ENCODE results near the gene DDX54. TPM values are rescaled to one million over a fixed set of nuclear protein-coding genes. Genes with fewer than 3 reads are reported as not detected.
A peak's percentile ranks its signal among the peaks of the same experiment; 100 is the strongest.

DDX54 gene
- total and polyA plus RNA-seq, 2 experiments from 2014 or later, result 28.1 to 44.5 TPM

- H3K27ac ChIP-seq, result no peak overlapping the region
- H3K36me3 ChIP-seq (ENCODE audit: low read depth), result peaks cover 4% of the 10 kb centered on the region; the same call in 1 of the 2 replicates
- in situ Hi-C loops (cut with MboI), result no loop called here
Measured at GRCh38 chr12:113162102-113163029, 22.9 kb downstream of the DDX54 start.

GRCh38 chr12:113161415-113162016 lies 23.8 kb downstream of the DDX54 start:
- H4K20me1 ChIP-seq (ENCODE audit: insufficient read depth), result no peaks in the 10 kb centered on the region
- TF ChIP-seq EZH2 (IDR thresholded peaks at IDR 0.05; ENCODE audit: insufficient read depth, poor library complexity, severe bottlenecking) (no peak), EZH2phosphoT487 (IDR thresholded peaks at IDR 0.05; ENCODE audit: insufficient read depth, low read depth) (no peak)
- no peaks in the 10 kb centered on the region for H3K4me1 ChIP-seq (ENCODE audit: insufficient read depth)
- no peak overlapping the region for H3K4me2 ChIP-seq (ENCODE audit: unreplicated experiment)
- 70 to 84% methylated on average over 9 to 26 of the region's 26 CpGs for WGBS, 2 experiments (ENCODE audit: low coverage in 1 of 2, low lambda C conversion rate in 2 of 2, missing lambda C conversion rate in 2 of 2)
- in situ Hi-C loops (cut with MboI), result no loop called here
- H2AFZ ChIP-seq, result no peak overlapping the region
- no peaks in the 10 kb centered on the region for H3K9me3 ChIP-seq (ENCODE audit: low read depth)
- no peaks in the 10 kb centered on the region for H3K27me3 ChIP-seq (replicated peaks; ENCODE audit: insufficient read depth)
- no peak overlapping the region for H3K9ac ChIP-seq
- H3K36me3 ChIP-seq (ENCODE audit: low read depth), result peaks cover 4% of the 10 kb centered on the region; the same call in 1 of the 2 replicates
- DNase-seq, result no peak
- no peak overlapping the region for H3K27ac ChIP-seq
- no peaks in the 10 kb centered on the region for H3K9me2 ChIP-seq (ENCODE audit: insufficient read depth)
- no peaks in the 10 kb centered on the region for H3K79me2 ChIP-seq (ENCODE audit: insufficient read depth)
- no peak overlapping the region for H3K4me3 ChIP-seq
- H3F3A ChIP-seq (ENCODE audit: insufficient read depth), result 0 out of 2 replicates have a peak, but pooled peaks cover 8% of the 10 kb centered on the region

More at GRCh38 chr12:113162102-113163029, 22.9 kb downstream of the DDX54 start:
- H3K27me3 ChIP-seq (replicated peaks; ENCODE audit: insufficient read depth), result no peaks in the 10 kb centered on the region
- H3K4me2 ChIP-seq (ENCODE audit: unreplicated experiment), result no peak overlapping the region
- no peaks in the 10 kb centered on the region for H3K79me2 ChIP-seq (ENCODE audit: insufficient read depth)
- H3F3A ChIP-seq (ENCODE audit: insufficient read depth), result 0 out of 2 replicates have a peak, but pooled peaks cover 3% of the 10 kb centered on the region
- 87 to 90% methylated on average over 18 to 25 of the region's 25 CpGs for WGBS, 2 experiments (ENCODE audit: low coverage in 1 of 2, low lambda C conversion rate in 2 of 2, missing lambda C conversion rate in 2 of 2)
- no peak overlapping the region for H3K9ac ChIP-seq
- TF ChIP-seq EZH2phosphoT487 (IDR thresholded peaks at IDR 0.05; ENCODE audit: insufficient read depth, low read depth), result no peak
- H3K4me1 ChIP-seq (ENCODE audit: insufficient read depth), result no peaks in the 10 kb centered on the region
- H4K20me1 ChIP-seq (ENCODE audit: insufficient read depth), result no peaks in the 10 kb centered on the region
- no peak overlapping the region for H3K4me3 ChIP-seq
- no peaks in the 10 kb centered on the region for H3K9me2 ChIP-seq (ENCODE audit: insufficient read depth)
- no peaks in the 10 kb centered on the region for H3K9me3 ChIP-seq (ENCODE audit: low read depth)
- no peak overlapping the region for H2AFZ ChIP-seq
- DNase-seq, result peak; percentile 28

GRCh38 chr12:113159937-113160336 lies 25.3 kb downstream of the DDX54 start:
- Histone ChIP-seq H3K9me3 (ENCODE audit: low read depth) (no peaks in the 10 kb centered on the region), H3K4me2 (ENCODE audit: unreplicated experiment) (no peak overlapping the region), H2AFZ (no peak overlapping the region), H3K4me1 (ENCODE audit: insufficient read depth) (no peaks in the 10 kb centered on the region), H3K79me2 (ENCODE audit: insufficient read depth) (no peaks in the 10 kb centered on the region), H4K20me1 (ENCODE audit: insufficient read depth) (no peaks in the 10 kb centered on the region), H3K9me2 (ENCODE audit: insufficient read depth) (no peaks in the 10 kb centered on the region), H3K36me3 (ENCODE audit: low read depth) (peaks cover 4% of the 10 kb centered on the region; the same call in 1 of the 2 replicates), H3K9ac (no peak overlapping the region), H3K27me3 (replicated peaks; ENCODE audit: insufficient read depth) (peaks cover 6% of the 10 kb centered on the region; the same call in 1 of the 2 replicates), H3F3A (ENCODE audit: insufficient read depth) (0 out of 2 replicates have a peak, but pooled peaks cover 8% of the 10 kb centered on the region), H3K27ac (no peak overlapping the region), H3K4me3 (no peak overlapping the region)
- in situ Hi-C loops (cut with MboI), result no loop called here
- DNase-seq, result no peak
- TF ChIP-seq EZH2 (IDR thresholded peaks at IDR 0.05; ENCODE audit: insufficient read depth, poor library complexity, severe bottlenecking) (no peak), EZH2phosphoT487 (IDR thresholded peaks at IDR 0.05; ENCODE audit: insufficient read depth, low read depth) (no peak)
- 88 to 89% methylated on average over 7 of the region's 7 CpGs for WGBS, 2 experiments (ENCODE audit: low coverage in 1 of 2, low lambda C conversion rate in 2 of 2, missing lambda C conversion rate in 2 of 2)

- WGBS, 2 experiments (ENCODE audit: low coverage in 1 of 2, low lambda C conversion rate in 2 of 2, missing lambda C conversion rate in 2 of 2), result 97 to 98% methylated on average over 13 to 26 of the region's 26 CpGs
- TF ChIP-seq EZH2 (IDR thresholded peaks at IDR 0.05; ENCODE audit: insufficient read depth, poor library complexity, severe bottlenecking) (no peak), EZH2phosphoT487 (IDR thresholded peaks at IDR 0.05; ENCODE audit: insufficient read depth, low read depth) (no peak)
- no peak overlapping the region for H2AFZ ChIP-seq
- H3K4me1 ChIP-seq (ENCODE audit: insufficient read depth), result no peaks in the 10 kb centered on the region
- H3K9me3 ChIP-seq (ENCODE audit: low read depth), result no peaks in the 10 kb centered on the region
- peaks cover 18% of the 10 kb centered on the region for H3K27me3 ChIP-seq (replicated peaks; ENCODE audit: insufficient read depth)
- no peak overlapping the region for H3K9ac ChIP-seq
- in situ Hi-C loops (cut with MboI), result no loop called here
- 0 out of 2 replicates have a peak, but pooled peaks cover 8% of the 10 kb centered on the region for H3F3A ChIP-seq (ENCODE audit: insufficient read depth)
- H3K79me2 ChIP-seq (ENCODE audit: insufficient read depth), result no peaks in the 10 kb centered on the region
- H3K36me3 ChIP-seq (ENCODE audit: low read depth), result no peaks in the 10 kb centered on the region
- no peak overlapping the region for H3K4me2 ChIP-seq (ENCODE audit: unreplicated experiment)
- H3K4me3 ChIP-seq, result no peak overlapping the region
- DNase-seq, result no peak
- H3K9me2 ChIP-seq (ENCODE audit: insufficient read depth), result no peaks in the 10 kb centered on the region
- no peaks in the 10 kb centered on the region for H4K20me1 ChIP-seq (ENCODE audit: insufficient read depth)
- no peak overlapping the region for H3K27ac ChIP-seq
Measured at GRCh38 chr12:113158439-113159203, 26.7 kb downstream of the DDX54 start.
